ENCODE measurements around the gene CD300LF.

CD300LF gene

DNA sequence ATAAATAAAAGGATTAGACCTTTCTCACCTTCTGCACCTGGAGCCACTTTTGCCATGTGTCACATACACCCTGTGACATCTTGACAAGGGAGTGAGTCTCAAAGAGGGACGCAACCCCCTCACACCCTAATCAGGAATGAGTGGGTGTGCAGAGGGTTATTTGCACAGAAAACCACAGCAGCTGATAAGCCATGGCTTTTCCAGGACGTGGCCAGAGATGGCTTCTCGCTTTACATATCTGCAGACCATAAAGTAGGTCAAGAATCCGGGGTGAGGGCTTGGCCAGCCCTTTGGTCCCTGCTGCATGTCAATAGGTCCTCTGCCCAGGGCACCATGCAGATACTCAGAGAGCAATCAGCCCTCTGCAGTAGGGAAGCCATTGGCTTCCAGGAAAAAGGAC, 2.4 kb upstream of the CD300LF start:
- Histone ChIP-seq H3K4me3 (ENCODE audit: low read depth in 1 of 2, low read length in 2 of 2) (no peak overlapping the region), H3K27ac (ENCODE audit: low read depth, low read length) (no peak overlapping the region), H3K4me1 (ENCODE audit: control insufficient read depth in 1 of 2, insufficient read depth in 2 of 2, low read length in 2 of 2) (no peaks in the 10 kb centered on the region), H3K9me3 (ENCODE audit: control insufficient read depth in 1 of 2, low read length in 2 of 2) (no peaks in the 10 kb centered on the region), H3K27me3 (ENCODE audit: control insufficient read depth in 1 of 2, insufficient read depth in 2 of 2, low read length in 2 of 2) (peaks cover 0 to 10% of the 10 kb centered on the region in 2 donors), H3K36me3 (ENCODE audit: control insufficient read depth in 1 of 2, insufficient read depth in 2 of 2, low read length in 2 of 2) (no peaks in the 10 kb centered on the region), H3K9ac (ENCODE audit: low read depth in 1 of 2, low read length in 2 of 2) (no peak overlapping the region)

GRCh38 chr17:74713171-74713755, 540 bp upstream of the CD300LF start:
- Histone ChIP-seq H3K4me1 (ENCODE audit: control insufficient read depth in 1 of 2, insufficient read depth in 2 of 2, low read length in 2 of 2) (no peaks in the 10 kb centered on the region), H3K27me3 (ENCODE audit: control insufficient read depth in 1 of 2, insufficient read depth in 2 of 2, low read length in 2 of 2) (peaks cover 0 to 10% of the 10 kb centered on the region in 2 donors), H3K36me3 (ENCODE audit: control insufficient read depth in 1 of 2, insufficient read depth in 2 of 2, low read length in 2 of 2) (no peaks in the 10 kb centered on the region), H3K4me3 (ENCODE audit: low read depth in 1 of 2, low read length in 2 of 2) (no peak overlapping the region), H3K27ac (ENCODE audit: low read depth, low read length) (no peak overlapping the region), H3K9me3 (ENCODE audit: control insufficient read depth in 1 of 2, low read length in 2 of 2) (no peaks in the 10 kb centered on the region), H3K9ac (ENCODE audit: low read depth in 1 of 2, low read length in 2 of 2) (no peak overlapping the region)

DNA sequence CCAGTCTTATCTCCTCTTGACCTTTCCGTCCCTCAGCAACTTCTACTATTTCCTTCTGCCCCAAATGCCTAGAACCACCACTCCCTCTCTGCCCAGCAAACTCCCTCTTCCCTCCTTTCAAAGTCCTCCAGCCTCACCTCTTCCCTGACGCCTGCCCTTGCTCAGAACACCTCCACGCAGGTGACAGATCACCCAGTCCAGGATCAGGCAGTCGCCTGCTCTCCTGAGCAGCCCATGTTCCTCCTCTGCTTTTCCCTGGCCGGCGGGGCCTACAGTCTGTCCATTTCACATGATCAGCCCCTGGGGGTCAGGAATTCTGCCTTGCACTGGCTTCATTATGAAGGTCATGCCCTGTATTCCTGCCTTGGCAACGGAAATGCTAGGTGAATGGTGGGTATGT, 422 bp downstream of the CD300LF start:
- Histone ChIP-seq H3K9me3 (ENCODE audit: control insufficient read depth in 1 of 2, low read length in 2 of 2) (no peaks in the 10 kb centered on the region), H3K36me3 (ENCODE audit: control insufficient read depth in 1 of 2, insufficient read depth in 2 of 2, low read length in 2 of 2) (no peaks in the 10 kb centered on the region), H3K27ac (ENCODE audit: low read depth, low read length) (no peak overlapping the region), H3K9ac (ENCODE audit: low read depth in 1 of 2, low read length in 2 of 2) (no peak overlapping the region), H3K4me3 (ENCODE audit: low read depth in 1 of 2, low read length in 2 of 2) (peak overlapping the region; percentile 5 to 32), H3K27me3 (ENCODE audit: control insufficient read depth in 1 of 2, insufficient read depth in 2 of 2, low read length in 2 of 2) (peaks cover 0 to 10% of the 10 kb centered on the region in 2 donors), H3K4me1 (ENCODE audit: control insufficient read depth in 1 of 2, insufficient read depth in 2 of 2, low read length in 2 of 2) (no peaks in the 10 kb centered on the region)

GRCh38 chr17:74711058-74711824, 1.5 kb downstream of the CD300LF start:
- H3K4me3 ChIP-seq (ENCODE audit: low read depth in 1 of 2, low read length in 2 of 2), result no peak overlapping the region
- no peaks in the 10 kb centered on the region for H3K4me1 ChIP-seq (ENCODE audit: control insufficient read depth in 1 of 2, insufficient read depth in 2 of 2, low read length in 2 of 2)
- no peaks in the 10 kb centered on the region for H3K36me3 ChIP-seq (ENCODE audit: control insufficient read depth in 1 of 2, insufficient read depth in 2 of 2, low read length in 2 of 2)
- peaks cover 0 to 10% of the 10 kb centered on the region in 2 donors for H3K27me3 ChIP-seq (ENCODE audit: control insufficient read depth in 1 of 2, insufficient read depth in 2 of 2, low read length in 2 of 2)
- no peaks in the 10 kb centered on the region for H3K9me3 ChIP-seq (ENCODE audit: control insufficient read depth in 1 of 2, low read length in 2 of 2)
- H3K9ac ChIP-seq (ENCODE audit: low read depth in 1 of 2, low read length in 2 of 2), result no peak overlapping the region
- no peak overlapping the region for H3K27ac ChIP-seq (ENCODE audit: low read depth, low read length)

GRCh38 chr17:74704544-74704943, 8.2 kb downstream of the CD300LF start:
- Histone ChIP-seq H3K4me1 (ENCODE audit: control insufficient read depth in 1 of 2, insufficient read depth in 2 of 2, low read length in 2 of 2) (no peaks in the 10 kb centered on the region), H3K9ac (ENCODE audit: low read depth in 1 of 2, low read length in 2 of 2) (no peak overlapping the region), H3K36me3 (ENCODE audit: control insufficient read depth in 1 of 2, insufficient read depth in 2 of 2, low read length in 2 of 2) (no peaks in the 10 kb centered on the region)

DNA sequence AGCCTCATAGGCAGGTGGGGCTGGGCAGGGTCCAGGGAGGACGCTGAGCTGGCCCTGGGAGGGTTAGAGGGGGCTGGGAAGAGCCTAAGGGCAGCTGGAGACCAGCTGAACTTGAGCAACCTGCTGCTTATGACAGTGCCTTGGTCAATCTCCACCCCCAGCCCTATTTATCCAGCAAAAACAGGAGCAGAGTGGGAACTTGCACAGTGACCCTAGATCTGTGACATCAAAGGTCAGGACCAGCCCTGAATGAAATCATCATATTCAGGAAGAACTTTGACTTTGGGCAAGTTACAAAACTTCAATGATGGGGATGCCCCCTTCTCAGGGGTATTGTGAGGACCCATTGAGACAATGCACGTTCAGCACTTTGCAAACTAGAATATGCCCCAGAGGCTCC, 9.4 kb downstream of the CD300LF start:
- no peak overlapping the region for H3K27ac ChIP-seq (ENCODE audit: low read depth, low read length)
- peaks cover 0 to 3% of the 10 kb centered on the region in 2 donors for H3K27me3 ChIP-seq (ENCODE audit: control insufficient read depth in 1 of 2, insufficient read depth in 2 of 2, low read length in 2 of 2)
- no peaks in the 10 kb centered on the region for H3K36me3 ChIP-seq (ENCODE audit: control insufficient read depth in 1 of 2, insufficient read depth in 2 of 2, low read length in 2 of 2)
- no peaks in the 10 kb centered on the region for H3K4me1 ChIP-seq (ENCODE audit: control insufficient read depth in 1 of 2, insufficient read depth in 2 of 2, low read length in 2 of 2)
- H3K9ac ChIP-seq (ENCODE audit: low read depth in 1 of 2, low read length in 2 of 2), result no peak overlapping the region
- H3K4me3 ChIP-seq (ENCODE audit: low read depth in 1 of 2, low read length in 2 of 2), result no peak overlapping the region
- H3K9me3 ChIP-seq (ENCODE audit: control insufficient read depth in 1 of 2, low read length in 2 of 2), result no peaks in the 10 kb centered on the region

More at GRCh38 chr17:74704544-74704943, 8.2 kb downstream of the CD300LF start:
- H3K4me3 ChIP-seq (ENCODE audit: low read depth in 1 of 2, low read length in 2 of 2), result no peak overlapping the region
- no peaks in the 10 kb centered on the region for H3K9me3 ChIP-seq (ENCODE audit: control insufficient read depth in 1 of 2, low read length in 2 of 2)
- H3K27ac ChIP-seq (ENCODE audit: low read depth, low read length), result no peak overlapping the region
- no peaks in the 10 kb centered on the region for H3K27me3 ChIP-seq (ENCODE audit: control insufficient read depth in 1 of 2, insufficient read depth in 2 of 2, low read length in 2 of 2)

DNA sequence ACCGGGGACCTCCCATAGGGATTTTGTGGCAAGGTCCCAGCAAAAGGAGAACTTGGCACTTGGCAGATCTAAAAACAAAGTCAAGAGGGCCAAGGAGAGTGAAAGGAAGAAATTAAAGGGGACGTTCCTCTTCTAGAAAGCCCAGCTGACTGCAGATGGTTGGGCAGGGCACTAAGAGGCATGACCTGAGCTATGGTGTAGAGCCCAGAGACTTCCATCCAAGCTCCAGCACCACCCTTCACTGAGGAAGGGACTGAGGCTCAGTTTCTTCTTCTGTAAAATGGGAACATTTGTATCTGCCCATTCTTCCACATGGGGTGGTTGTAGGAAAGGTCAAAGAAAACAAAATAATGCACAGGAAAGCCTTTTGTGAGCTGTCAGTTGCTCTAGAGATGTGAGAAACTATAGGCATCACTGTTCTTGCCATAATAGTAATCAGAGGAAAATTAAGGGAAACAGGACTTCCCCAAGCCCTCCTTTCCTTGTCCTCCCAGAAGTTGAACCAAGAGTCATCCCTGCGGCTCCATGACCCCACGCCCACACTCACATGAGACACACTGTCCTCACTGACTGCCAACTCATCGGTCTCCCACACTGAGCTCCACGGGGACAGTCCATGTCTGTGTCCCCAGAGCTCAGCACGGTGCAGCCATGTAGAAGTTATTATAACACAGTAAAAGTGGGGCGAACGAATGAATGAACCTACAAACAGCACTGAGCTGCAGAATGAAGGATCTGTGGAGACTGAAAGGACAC, 10.4 kb downstream of the CD300LF start:
- Histone ChIP-seq H3K36me3 (ENCODE audit: control insufficient read depth in 1 of 2, insufficient read depth in 2 of 2, low read length in 2 of 2) (no peaks in the 10 kb centered on the region), H3K9me3 (ENCODE audit: control insufficient read depth in 1 of 2, low read length in 2 of 2) (no peaks in the 10 kb centered on the region), H3K27ac (ENCODE audit: low read depth, low read length) (no peak overlapping the region), H3K4me1 (ENCODE audit: control insufficient read depth in 1 of 2, insufficient read depth in 2 of 2, low read length in 2 of 2) (no peaks in the 10 kb centered on the region), H3K9ac (ENCODE audit: low read depth in 1 of 2, low read length in 2 of 2) (no peak overlapping the region), H3K4me3 (ENCODE audit: low read depth in 1 of 2, low read length in 2 of 2) (no peak overlapping the region), H3K27me3 (ENCODE audit: control insufficient read depth in 1 of 2, insufficient read depth in 2 of 2, low read length in 2 of 2) (peaks cover 0 to 3% of the 10 kb centered on the region in 2 donors)

DNA sequence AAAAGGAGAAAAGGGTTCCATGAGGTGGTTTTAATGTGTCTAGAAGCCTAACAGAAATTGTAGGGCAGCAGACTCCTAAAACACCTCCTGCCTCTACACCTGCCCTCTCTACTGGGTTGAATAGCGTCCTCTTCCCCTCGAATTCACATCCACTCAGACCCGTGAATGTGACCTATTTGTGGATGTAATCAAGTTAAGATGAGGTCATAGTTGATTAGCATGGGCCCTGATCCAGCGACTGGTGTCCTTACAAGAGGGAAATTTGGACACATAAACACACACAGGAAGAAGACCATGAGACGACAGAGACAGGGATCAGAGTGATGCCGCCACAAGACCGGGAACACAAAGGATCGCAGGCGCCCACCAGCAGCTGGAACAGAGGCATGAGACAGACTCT, 13.5 kb downstream of the CD300LF start:
- no peak overlapping the region for H3K9ac ChIP-seq (ENCODE audit: low read depth in 1 of 2, low read length in 2 of 2)
- H3K9me3 ChIP-seq (ENCODE audit: control insufficient read depth in 1 of 2, low read length in 2 of 2), result no peaks in the 10 kb centered on the region
- no peak overlapping the region for H3K27ac ChIP-seq (ENCODE audit: low read depth, low read length)
- H3K27me3 ChIP-seq (ENCODE audit: control insufficient read depth in 1 of 2, insufficient read depth in 2 of 2, low read length in 2 of 2), result peaks cover 0 to 3% of the 10 kb centered on the region in 2 donors
- no peaks in the 10 kb centered on the region for H3K36me3 ChIP-seq (ENCODE audit: control insufficient read depth in 1 of 2, insufficient read depth in 2 of 2, low read length in 2 of 2)
- H3K4me1 ChIP-seq (ENCODE audit: control insufficient read depth in 1 of 2, insufficient read depth in 2 of 2, low read length in 2 of 2), result no peaks in the 10 kb centered on the region
- no peak overlapping the region for H3K4me3 ChIP-seq (ENCODE audit: low read depth in 1 of 2, low read length in 2 of 2)

- Histone ChIP-seq H3K36me3 (ENCODE audit: control insufficient read depth in 1 of 2, insufficient read depth in 2 of 2, low read length in 2 of 2) (no peaks in the 10 kb centered on the region), H3K27me3 (ENCODE audit: control insufficient read depth in 1 of 2, insufficient read depth in 2 of 2, low read length in 2 of 2) (peaks cover 0 to 3% of the 10 kb centered on the region in 2 donors), H3K27ac (ENCODE audit: low read depth, low read length) (no peak overlapping the region), H3K4me1 (ENCODE audit: control insufficient read depth in 1 of 2, insufficient read depth in 2 of 2, low read length in 2 of 2) (no peaks in the 10 kb centered on the region), H3K9me3 (ENCODE audit: control insufficient read depth in 1 of 2, low read length in 2 of 2) (no peaks in the 10 kb centered on the region), H3K4me3 (ENCODE audit: low read depth in 1 of 2, low read length in 2 of 2) (no peak overlapping the region), H3K9ac (ENCODE audit: low read depth in 1 of 2, low read length in 2 of 2) (no peak overlapping the region)
These were observed 14.7 kb downstream of the CD300LF start for GRCh38 chr17:74698069-74698468.

DNA sequence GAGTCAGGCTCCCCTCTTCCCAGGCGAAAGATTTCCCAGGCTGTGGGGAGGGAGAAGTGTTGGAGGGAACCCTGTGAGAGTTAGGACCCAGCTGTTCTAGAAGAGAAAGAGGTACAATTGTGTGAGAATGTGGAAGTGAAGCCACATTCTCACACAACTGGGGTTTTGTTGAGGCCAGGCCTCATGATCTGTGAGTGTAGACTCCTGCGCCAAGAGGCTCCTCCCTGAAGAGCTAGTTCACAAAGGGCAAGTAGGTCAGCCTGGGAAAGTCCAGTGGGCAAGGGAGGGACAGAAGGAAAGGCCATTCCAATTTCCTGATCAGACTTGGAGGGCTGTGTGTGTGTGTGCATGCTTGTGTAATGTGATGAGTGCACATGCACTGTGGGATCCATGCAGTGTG, 15.2 kb downstream of the CD300LF start:
- Histone ChIP-seq H3K27me3 (ENCODE audit: control insufficient read depth in 1 of 2, insufficient read depth in 2 of 2, low read length in 2 of 2) (peaks cover 0 to 3% of the 10 kb centered on the region in 2 donors), H3K4me3 (ENCODE audit: low read depth in 1 of 2, low read length in 2 of 2) (no peak overlapping the region), H3K4me1 (ENCODE audit: control insufficient read depth in 1 of 2, insufficient read depth in 2 of 2, low read length in 2 of 2) (no peaks in the 10 kb centered on the region), H3K36me3 (ENCODE audit: control insufficient read depth in 1 of 2, insufficient read depth in 2 of 2, low read length in 2 of 2) (no peaks in the 10 kb centered on the region), H3K9ac (ENCODE audit: low read depth in 1 of 2, low read length in 2 of 2) (no peak overlapping the region), H3K9me3 (ENCODE audit: control insufficient read depth in 1 of 2, low read length in 2 of 2) (no peaks in the 10 kb centered on the region), H3K27ac (ENCODE audit: low read depth, low read length) (no peak overlapping the region)
